Activated CD8-positive, alpha-beta memory T cell treated with anti-CD3 and anti-CD28 coated beads, Interleukin-2, amount 10 ng/mL, durations not matched to agents 7 days and 5 days (primary cell): Measurements from ENCODE around the gene SAFB2. TPM values are rescaled to one million over a fixed set of nuclear protein-coding genes. Genes with fewer than 3 reads are reported as not detected.

Experiments
- ATAC-seq: fragments of 150-1000 bp; cut with Tn5 transposase; one replicate; pipeline ENCODE4 v1.10.0; 2021; ENCODE audit warnings: moderate library complexity
- CTCF ChIA-PET: fragments of 350-600 bp; sonication (Branson Sonifier 250); formaldehyde crosslinking; loops from one replicate; lab custom pipeline; 2021; ENCODE audit warnings: antibody characterized with exemption; lab: Charles Lee
- DNase-seq: peaks from one replicate; pipeline ENCODE4 v3.0.0-alpha.2; 2020
- H3K27ac Mint-ChIP-seq: one replicate; pipeline ENCODE4 v1.8.0; 2021; ENCODE audit warnings: mild to moderate bottlenecking, mixed read lengths
- H3K27me3 Mint-ChIP-seq: one replicate; pipeline ENCODE4 v1.8.0; 2021; ENCODE audit warnings: mixed read lengths
- H3K36me3 Mint-ChIP-seq: one replicate; pipeline ENCODE4 v1.8.0; 2021; ENCODE audit warnings: mild to moderate bottlenecking, mixed read lengths
- H3K4me1 Mint-ChIP-seq: one replicate; pipeline ENCODE4 v1.8.0; 2021; ENCODE audit warnings: mixed read lengths
- H3K4me3 Mint-ChIP-seq: one replicate; pipeline ENCODE4 v1.8.0; 2021; ENCODE audit warnings: mild to moderate bottlenecking, moderate library complexity, mixed read lengths
- H3K9me3 Mint-ChIP-seq: one replicate; pipeline ENCODE4 v1.8.0; 2022; ENCODE audit warnings: low read depth, mixed read lengths
- total RNA-seq, 2 experiments: library from RNA; stranded (reverse); gene quantifications; one replicate each; pipeline ENCODE4 v1.2.3, GENCODE V29; 2021

Gene SAFB2
- total RNA-seq, 2 experiments from 2014 or later: 110 to 125 TPM

GRCh38 chr19:5579286-5579685, 43.3 kb downstream of the SAFB2 start:
- Mint-ChIP-seq H3K9me3 (no peaks in the 10 kb centered on the region), H3K36me3 (no peaks in the 10 kb centered on the region), H3K27ac (no peak overlapping the region), H3K27me3 (no peaks in the 10 kb centered on the region), H3K4me1 (peaks cover 3% of the 10 kb centered on the region), H3K4me3 (no peak overlapping the region)
- ATAC-seq (no peak), DNase-seq (no peak)
- CTCF ChIA-PET: no interaction called here

- Mint-ChIP-seq H3K36me3 (no peaks in the 10 kb centered on the region), H3K4me1 (peaks cover 3% of the 10 kb centered on the region), H3K9me3 (no peaks in the 10 kb centered on the region), H3K27ac (no peak overlapping the region), H3K4me3 (no peak overlapping the region), H3K27me3 (no peaks in the 10 kb centered on the region)
- ATAC-seq: peak; percentile 82
- CTCF ChIA-PET: interaction anchor here (1.4 kb wide), 1 partner anchor 30 kb away, joined by 3 read pairs; no protein-coding TSS in a partner anchor
- peak; percentile 72 for DNase-seq
Observed at GRCh38 chr19:5578097-5578846, 44.3 kb downstream of the SAFB2 start.

- Mint-ChIP-seq H3K36me3 (no peaks in the 10 kb centered on the region), H3K27ac (no peak overlapping the region), H3K4me1 (peaks cover 3% of the 10 kb centered on the region), H3K9me3 (no peaks in the 10 kb centered on the region), H3K4me3 (no peak overlapping the region), H3K27me3 (no peaks in the 10 kb centered on the region)
- DNase-seq (no peak), ATAC-seq (no peak)
- CTCF ChIA-PET: no interaction called here
Observed at GRCh38 chr19:5575590-5575989, 47.0 kb downstream of the SAFB2 start.

- Mint-ChIP-seq H3K36me3 (no peaks in the 10 kb centered on the region), H3K9me3 (no peaks in the 10 kb centered on the region)
Observed at GRCh38 chr19:5572556-5573286, 49.9 kb downstream of the SAFB2 start.

DNA sequence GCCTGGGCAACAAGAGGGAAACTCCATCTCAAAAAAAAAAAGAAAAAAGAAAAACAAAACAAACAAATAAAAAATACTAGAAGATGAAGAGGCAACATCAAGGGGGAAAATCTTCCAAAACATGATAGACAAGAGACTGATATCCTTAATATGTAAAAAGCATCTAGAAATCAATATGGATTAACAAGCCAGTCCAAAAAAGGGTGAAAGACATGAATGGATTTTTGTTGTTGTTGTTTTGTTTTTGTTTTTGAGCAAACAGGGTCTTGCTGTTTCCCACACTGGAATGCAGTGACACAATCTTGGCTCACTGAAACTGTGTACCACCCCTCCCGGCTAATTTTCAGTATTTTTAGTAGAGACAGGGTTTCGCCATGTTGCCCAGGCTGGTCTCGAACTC, 50.8 kb downstream of the SAFB2 start:
- ATAC-seq (no peak), DNase-seq (no peak)
- no peaks in the 10 kb centered on the region for H3K4me1 Mint-ChIP-seq
- CTCF ChIA-PET: no interaction called here
- H3K27me3 Mint-ChIP-seq: peaks cover 5% of the 10 kb centered on the region
- H3K27ac Mint-ChIP-seq: no peak overlapping the region
- H3K9me3 Mint-ChIP-seq: no peaks in the 10 kb centered on the region
- H3K36me3 Mint-ChIP-seq: no peaks in the 10 kb centered on the region
- H3K4me3 Mint-ChIP-seq: no peak overlapping the region

More at GRCh38 chr19:5572556-5573286, 49.9 kb downstream of the SAFB2 start:
- DNase-seq (no peak), ATAC-seq (no peak)
- H3K27me3 Mint-ChIP-seq: peaks cover 5% of the 10 kb centered on the region
- H3K4me3 Mint-ChIP-seq: no peak overlapping the region
- H3K4me1 Mint-ChIP-seq: peaks cover under 1% of the 10 kb centered on the region
- no peak overlapping the region for H3K27ac Mint-ChIP-seq
- CTCF ChIA-PET: no interaction called here

DNA sequence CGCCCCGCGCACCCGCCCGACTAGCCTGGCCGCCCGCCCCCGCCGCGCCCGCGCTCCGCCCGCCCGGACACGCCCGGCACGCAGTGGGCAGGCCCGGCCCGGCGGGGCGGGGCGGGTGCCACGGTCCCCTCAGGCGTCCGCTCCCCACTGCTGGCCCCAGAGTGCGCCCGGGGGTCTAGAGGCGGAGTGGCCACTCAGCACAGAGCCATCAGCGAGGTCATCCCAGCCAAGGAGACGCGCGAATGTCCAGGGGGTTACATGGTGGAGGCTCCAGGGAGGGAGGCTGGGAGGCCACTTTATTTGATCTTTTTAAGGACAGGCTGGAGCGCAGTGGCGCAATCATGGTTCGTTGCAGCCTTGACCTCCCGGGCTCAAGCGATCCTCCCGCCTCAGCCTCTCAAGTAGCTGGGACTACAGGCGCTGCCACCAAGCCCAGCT, 54.6 kb downstream of the SAFB2 start:
- ATAC-seq: no peak
- H3K4me3 Mint-ChIP-seq: no peak overlapping the region
- H3K27me3 Mint-ChIP-seq: peaks cover 5% of the 10 kb centered on the region

GRCh38 chr19:5567360-5567969, 55.1 kb downstream of the SAFB2 start, which contains the start of gene TINCR:
TSS of gene TINCR (minus strand) at chr19:5567953.
- CTCF ChIA-PET: no interaction called here
- no peak within 1 kb of the TSS for H3K27ac Mint-ChIP-seq
- H3K36me3 Mint-ChIP-seq: no peaks in the 10 kb centered on the region
- ATAC-seq (no peak), DNase-seq (no peak)
- no peaks in the 10 kb centered on the region for H3K4me1 Mint-ChIP-seq
- H3K27me3 Mint-ChIP-seq: peaks cover 5% of the 10 kb centered on the region
- no peak within 1 kb of the TSS for H3K4me3 Mint-ChIP-seq
- no peaks in the 10 kb centered on the region for H3K9me3 Mint-ChIP-seq

More for the DNA sequence above, 54.6 kb downstream of the SAFB2 start:
- H3K9me3 Mint-ChIP-seq: no peaks in the 10 kb centered on the region
- CTCF ChIA-PET: no interaction called here
- no peak for DNase-seq
- no peaks in the 10 kb centered on the region for H3K36me3 Mint-ChIP-seq
- H3K27ac Mint-ChIP-seq: no peak overlapping the region
- H3K4me1 Mint-ChIP-seq: no peaks in the 10 kb centered on the region

DNA sequence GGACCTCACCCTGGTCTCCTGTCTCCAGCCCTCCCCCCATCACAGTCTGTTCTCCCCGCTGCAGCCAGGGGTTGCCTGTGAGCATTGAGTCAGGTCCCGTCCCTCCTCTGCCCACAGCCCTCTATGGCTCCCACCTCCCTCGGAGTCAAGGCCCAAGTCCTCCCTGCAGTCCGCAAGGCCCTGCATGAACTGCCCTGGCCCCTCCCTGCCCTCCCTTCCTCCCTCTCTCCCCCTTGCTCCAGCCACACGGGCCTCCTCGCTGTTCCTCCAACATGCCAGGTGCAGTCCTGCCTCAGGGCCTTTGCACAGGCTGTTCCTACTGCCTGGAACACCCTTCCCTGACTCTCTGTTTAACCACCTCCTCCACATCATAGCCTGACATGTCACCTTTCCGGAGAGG, 57.6 kb downstream of the SAFB2 start:
- H3K4me1 Mint-ChIP-seq: no peaks in the 10 kb centered on the region
- H3K9me3 Mint-ChIP-seq: peaks cover 8% of the 10 kb centered on the region
- no peak overlapping the region for H3K4me3 Mint-ChIP-seq
- peaks cover 5% of the 10 kb centered on the region for H3K27me3 Mint-ChIP-seq
- CTCF ChIA-PET: no interaction called here
- ATAC-seq (no peak), DNase-seq (no peak)
- no peak overlapping the region for H3K27ac Mint-ChIP-seq
- no peaks in the 10 kb centered on the region for H3K36me3 Mint-ChIP-seq

DNA sequence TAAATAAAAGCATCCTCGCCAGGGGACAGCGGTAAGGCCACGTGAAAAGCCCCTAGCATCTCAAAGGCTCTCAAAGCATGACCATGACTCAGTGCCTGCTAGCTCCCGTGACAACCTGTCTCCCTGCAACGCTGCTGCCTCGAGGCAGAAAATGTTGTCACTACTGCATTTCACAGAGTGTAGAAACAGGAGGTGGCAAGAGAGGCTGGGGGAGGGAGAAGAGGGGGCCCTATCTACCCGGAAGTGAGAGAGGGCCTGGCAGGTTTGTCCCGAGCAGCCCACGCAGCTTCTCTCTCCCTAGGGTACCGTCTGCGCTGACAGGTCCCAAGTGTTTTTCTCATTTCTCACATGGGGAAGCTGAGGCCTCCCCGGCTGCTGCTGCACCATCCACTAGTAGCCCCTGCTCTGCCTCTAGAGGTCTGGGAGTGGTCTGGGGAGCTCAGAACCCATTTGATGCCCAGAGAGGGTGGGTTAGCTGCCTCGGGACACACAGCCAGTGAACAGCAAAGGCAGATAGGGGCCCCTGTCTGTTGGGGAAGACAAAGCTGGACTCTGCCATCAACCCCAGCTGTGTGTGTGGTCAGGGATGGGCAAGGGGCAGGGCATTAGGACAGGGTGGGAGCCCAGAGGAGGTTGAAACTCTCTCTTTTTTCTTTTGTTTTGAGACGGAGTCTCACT, 58.5 kb downstream of the SAFB2 start:
- H3K4me3 Mint-ChIP-seq: no peak overlapping the region
- DNase-seq: no peak
- CTCF ChIA-PET: no interaction called here
- no peaks in the 10 kb centered on the region for H3K4me1 Mint-ChIP-seq
- H3K27ac Mint-ChIP-seq: no peak overlapping the region
- no peak for ATAC-seq
- H3K27me3 Mint-ChIP-seq: peaks cover 5% of the 10 kb centered on the region
- H3K9me3 Mint-ChIP-seq: peaks cover 8% of the 10 kb centered on the region
- no peaks in the 10 kb centered on the region for H3K36me3 Mint-ChIP-seq

DNA sequence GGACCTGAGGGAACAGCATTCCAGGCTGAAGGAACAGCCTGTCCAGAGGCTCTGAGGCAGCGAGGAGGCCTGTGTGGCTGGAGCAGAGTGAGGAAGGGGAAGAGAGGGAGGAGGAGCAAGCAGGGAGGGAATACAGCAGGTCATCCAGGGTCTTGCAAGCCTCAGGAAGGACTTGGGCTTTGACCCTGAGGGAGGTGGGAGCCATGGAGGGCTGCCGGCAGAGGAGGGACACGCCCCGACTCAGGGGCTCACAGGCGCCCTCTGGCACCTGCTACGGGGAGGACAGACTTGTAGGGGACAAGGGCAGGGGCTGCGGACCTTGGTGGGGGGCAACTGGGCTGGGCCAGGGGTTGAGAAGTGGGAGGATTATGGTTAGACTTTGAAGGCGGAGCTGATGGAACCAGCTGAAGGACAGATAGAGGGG, 59.6 kb downstream of the SAFB2 start:
- Mint-ChIP-seq H3K9me3 (peaks cover 8% of the 10 kb centered on the region), H3K36me3 (no peaks in the 10 kb centered on the region), H3K4me1 (no peaks in the 10 kb centered on the region), H3K27ac (no peak overlapping the region), H3K27me3 (peaks cover 1% of the 10 kb centered on the region), H3K4me3 (no peak overlapping the region)
- ATAC-seq (no peak), DNase-seq (no peak)
- CTCF ChIA-PET: no interaction called here

DNA sequence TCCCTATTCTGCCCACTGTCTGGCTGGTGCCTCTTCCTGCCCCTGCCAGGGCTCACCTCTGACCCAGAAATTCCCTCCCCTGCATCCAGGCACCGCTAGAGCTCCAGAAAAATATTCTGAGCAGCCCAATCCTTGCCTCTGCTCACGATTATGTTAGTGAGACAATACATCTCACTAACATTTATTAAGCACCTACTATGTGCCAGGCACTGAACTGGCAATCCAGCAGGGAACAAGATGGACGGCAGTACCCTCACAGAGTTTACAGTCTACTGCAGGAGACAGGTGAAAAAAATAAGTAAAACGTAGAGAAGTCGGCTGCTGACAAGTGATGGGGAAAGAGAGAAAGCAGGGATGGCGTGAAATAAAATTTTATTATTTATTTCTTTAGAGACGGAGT, 60.3 kb downstream of the SAFB2 start:
- CTCF ChIA-PET: interaction anchor here (0.9 kb wide), 1 partner anchor 18 kb away, joined by 3 read pairs; no protein-coding TSS in a partner anchor
- Mint-ChIP-seq H3K27ac (no peak overlapping the region), H3K9me3 (peaks cover 8% of the 10 kb centered on the region), H3K36me3 (no peaks in the 10 kb centered on the region), H3K27me3 (no peaks in the 10 kb centered on the region), H3K4me3 (no peak overlapping the region), H3K4me1 (no peaks in the 10 kb centered on the region)
- no peak for ATAC-seq
- DNase-seq: no peak

DNA sequence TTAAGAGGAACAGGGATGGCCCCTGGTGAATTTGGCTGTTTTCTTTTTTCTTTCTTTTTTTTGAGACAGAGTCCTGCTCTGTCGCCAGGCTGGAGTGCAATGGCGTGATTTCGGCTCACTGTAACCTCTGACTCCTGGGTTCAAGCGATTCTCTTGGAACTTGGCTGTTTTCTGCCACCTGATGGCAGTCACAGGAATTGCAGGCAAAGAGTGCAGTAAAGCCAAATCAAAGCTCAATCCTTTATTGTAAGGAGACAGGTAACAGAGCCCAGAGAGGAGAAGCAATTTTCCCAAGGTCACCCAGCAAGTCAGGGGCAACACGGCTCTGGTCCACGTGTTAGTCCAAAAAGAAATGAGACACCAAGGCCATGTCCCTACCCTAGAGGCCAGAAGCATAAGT, 61.0 kb downstream of the SAFB2 start:
- no peaks in the 10 kb centered on the region for H3K4me1 Mint-ChIP-seq
- H3K9me3 Mint-ChIP-seq: peaks cover 8% of the 10 kb centered on the region
- ATAC-seq (no peak), DNase-seq (no peak)
- H3K27ac Mint-ChIP-seq: no peak overlapping the region
- CTCF ChIA-PET: interaction anchor here (0.9 kb wide), 1 partner anchor 19 kb away, joined by 3 read pairs; no protein-coding TSS in a partner anchor
- no peak overlapping the region for H3K4me3 Mint-ChIP-seq
- H3K36me3 Mint-ChIP-seq: no peaks in the 10 kb centered on the region
- H3K27me3 Mint-ChIP-seq: no peaks in the 10 kb centered on the region

DNA sequence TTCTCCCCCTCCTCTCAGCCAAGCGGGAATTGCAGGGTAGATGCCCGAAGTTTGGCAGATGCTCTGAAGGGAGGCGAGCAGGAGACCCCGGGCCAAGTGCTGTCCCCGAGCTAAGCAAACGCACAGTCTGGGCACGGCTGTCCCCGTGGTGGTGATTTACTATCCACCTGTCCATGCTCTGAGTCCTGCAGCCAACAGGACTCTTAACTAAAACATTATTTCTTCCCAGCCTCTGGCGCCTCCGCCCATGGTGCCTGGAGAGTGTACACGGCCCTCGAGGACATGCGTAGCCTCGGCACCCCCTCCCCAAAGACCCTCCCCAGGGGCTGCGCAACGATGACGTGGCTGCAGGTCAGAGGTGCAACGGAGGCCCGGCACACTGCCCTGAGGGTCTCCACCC, 62.4 kb downstream of the SAFB2 start:
- DNase-seq (no peak), ATAC-seq (no peak)
- H3K27ac Mint-ChIP-seq: no peak overlapping the region
- CTCF ChIA-PET: no interaction called here
- no peaks in the 10 kb centered on the region for H3K27me3 Mint-ChIP-seq
- H3K4me1 Mint-ChIP-seq: no peaks in the 10 kb centered on the region
- no peak overlapping the region for H3K4me3 Mint-ChIP-seq
- no peaks in the 10 kb centered on the region for H3K36me3 Mint-ChIP-seq
- peaks cover 8% of the 10 kb centered on the region for H3K9me3 Mint-ChIP-seq
